ENCODE results near the gene NRAP.

DNA sequence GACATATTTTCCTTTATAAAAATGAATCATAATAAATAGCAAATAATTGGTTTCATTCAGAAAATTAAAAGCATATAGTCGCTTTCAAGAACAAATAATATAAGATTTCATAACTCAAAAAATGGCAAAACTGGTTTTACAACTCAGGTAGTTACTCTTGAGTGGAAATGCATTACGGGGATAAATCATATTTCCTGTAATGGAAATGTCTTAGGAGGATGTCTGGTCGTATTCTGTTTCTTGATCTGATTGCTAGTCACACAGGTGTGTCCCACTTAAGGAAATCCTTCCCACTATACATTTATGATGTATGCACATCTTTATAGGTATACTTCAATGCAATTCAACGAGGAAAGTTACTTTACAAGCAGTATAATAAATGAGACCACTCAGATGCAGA lies 20.7 kb downstream of the NRAP start:
- no peak for TF ChIP-seq USF1 (IDR thresholded peaks at IDR 0.05)
- TF ChIP-seq, protein P1, sequence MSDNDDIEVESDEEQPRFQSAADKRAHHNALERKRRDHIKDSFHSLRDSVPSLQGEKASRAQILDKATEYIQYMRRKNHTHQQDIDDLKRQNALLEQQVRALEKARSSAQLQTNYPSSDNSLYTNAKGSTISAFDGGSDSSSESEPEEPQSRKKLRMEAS (IDR thresholded peaks at IDR 0.05): no peak
- no peak for TF ChIP-seq REST (IDR thresholded peaks at IDR 0.05; ENCODE audit: low read depth)
- no peak for TF ChIP-seq EP300 (IDR thresholded peaks at IDR 0.05; ENCODE audit: borderline replicate concordance)
- TF ChIP-seq TCF12 (IDR thresholded peaks at IDR 0.05; ENCODE audit: low read depth): no peak

All from Ishikawa (cell line).